Transverse colon (tissue), 3 donors: ENCODE results near the gene SORT1.

ENCODE experiments used
- CTCF ChIP-seq, 5 experiments: fragments of 200-600 bp in 3 of 5; fragments of 450-650 bp in 2 of 5; sonication (generic) in 3 of 5; IDR thresholded peaks; 1 replicate in 2 of 5; 2 replicates in 3 of 5; pipeline ENCODE4 v1.5.1; 2016 to 2017; ENCODE audit warnings: antibody characterized with exemption in 5 of 5, inconsistent platforms in 3 of 5, mild to moderate bottlenecking in 2 of 5, moderate library complexity in 1 of 5
- EP300 ChIP-seq: sonication (generic); formaldehyde crosslinking; IDR thresholded peaks from one replicate; pipeline ENCODE4 v1.6.1; 2017; ENCODE audit warnings: antibody characterized with exemption, low read depth
- POLR2A ChIP-seq: fragments of 450-650 bp; IDR thresholded peaks from one replicate; pipeline ENCODE4 v1.6.1; 2016; ENCODE audit warnings: antibody characterized with exemption, mild to moderate bottlenecking, moderate library complexity

GRCh38 chr1:109290137-109290536, 107.6 kb downstream of the SORT1 start:
- TF ChIP-seq EP300 (no peak), POLR2A (no peak), CTCF (IDR thresholded peaks at IDR 0.05) (no peak)
